Central memory CD8-positive, alpha-beta T cell (primary cell): ENCODE measurements around the gene SPNS2.
A peak's percentile ranks its signal among the peaks of the same experiment; 100 is the strongest.

Source experiments
- ATAC-seq: fragments of 150-1000 bp; cut with Tn5 transposase; replicated peaks from 2 replicates; pipeline ENCODE4 v1.10.0; 2022; ENCODE audit warnings: mild to moderate bottlenecking, moderate FRiP score, moderate number of reproducible peaks; ENCODE audit not compliant: poor library complexity, severe bottlenecking; ENCODE audit errors: extremely low read depth
- DNase-seq, 2 donors: peaks; one replicate each; pipeline ENCODE4 v3.0.0; 2021; ENCODE audit warnings: low spot score in 2 of 2
- H3K27ac Mint-ChIP-seq: one replicate; pipeline ENCODE4 v1.8.0; 2022; ENCODE audit warnings: low read depth, mild to moderate bottlenecking, moderate library complexity, mixed read lengths
- H3K27me3 Mint-ChIP-seq: one replicate; pipeline ENCODE4 v1.8.0; 2022; ENCODE audit warnings: mixed read lengths
- H3K36me3 Mint-ChIP-seq: one replicate; pipeline ENCODE4 v1.8.0; 2022; ENCODE audit warnings: mild to moderate bottlenecking, moderate library complexity, mixed read lengths; ENCODE audit not compliant: insufficient read depth
- H3K4me1 Mint-ChIP-seq: one replicate; pipeline ENCODE4 v1.8.0; 2022; ENCODE audit warnings: mixed read lengths
- H3K4me3 Mint-ChIP-seq: one replicate; pipeline ENCODE4 v1.8.0; 2022; ENCODE audit warnings: mild to moderate bottlenecking, moderate library complexity, mixed read lengths
- H3K9me3 Mint-ChIP-seq: one replicate; pipeline ENCODE4 v1.8.0; 2022; ENCODE audit warnings: mixed read lengths

The SPNS2 gene

GRCh38 chr17:4551141-4551540, 52.5 kb downstream of the SPNS2 start:
- Mint-ChIP-seq H3K36me3 (peaks cover 34% of the 10 kb centered on the region), H3K4me3 (no peak overlapping the region), H3K4me1 (peaks cover 26% of the 10 kb centered on the region), H3K9me3 (no peaks in the 10 kb centered on the region), H3K27ac (no peak overlapping the region), H3K27me3 (no peaks in the 10 kb centered on the region)
- ATAC-seq (no peak), DNase-seq (no peak)

- H3K36me3 Mint-ChIP-seq: peaks cover 36% of the 10 kb centered on the region
- H3K27ac Mint-ChIP-seq: no peak overlapping the region
- ATAC-seq: no peak
Observed at GRCh38 chr17:4551796-4552525, 53.3 kb downstream of the SPNS2 start.

GRCh38 chr17:4553669-4554068, 55.0 kb downstream of the SPNS2 start:
- Mint-ChIP-seq H3K27ac (no peak overlapping the region), H3K27me3 (no peaks in the 10 kb centered on the region), H3K36me3 (peaks cover 32% of the 10 kb centered on the region), H3K4me3 (peak overlapping the region; percentile 89), H3K9me3 (no peaks in the 10 kb centered on the region), H3K4me1 (peaks cover 27% of the 10 kb centered on the region)
- ATAC-seq: no peak
- no peak for DNase-seq

More at GRCh38 chr17:4551796-4552525, 53.3 kb downstream of the SPNS2 start:
- Mint-ChIP-seq H3K4me1 (peaks cover 27% of the 10 kb centered on the region), H3K27me3 (no peaks in the 10 kb centered on the region), H3K4me3 (no peak overlapping the region), H3K9me3 (no peaks in the 10 kb centered on the region)
- no peak for DNase-seq

GRCh38 chr17:4554441-4554996, 55.8 kb downstream of the SPNS2 start:
- ATAC-seq: no peak
- H3K9me3 Mint-ChIP-seq: no peaks in the 10 kb centered on the region

GRCh38 chr17:4554997-4555799, 56.5 kb downstream of the SPNS2 start, which contains the start of gene MYBBP1A:
Gene MYBBP1A, minus strand, starts transcription at chr17:4555384. Its CDS starts 60 bp downstream, at chr17:4555324.
- peaks cover 27% of the 10 kb centered on the region for H3K4me1 Mint-ChIP-seq
- H3K4me3 Mint-ChIP-seq: peak within 1 kb of the TSS; percentile 89
- DNase-seq: peak; percentile 89 to 92
- no peaks in the 10 kb centered on the region for H3K9me3 Mint-ChIP-seq
- H3K36me3 Mint-ChIP-seq: peaks cover 24% of the 10 kb centered on the region
- peak within 1 kb of the TSS; percentile 96 for H3K27ac Mint-ChIP-seq
- peak; percentile 95 for ATAC-seq
- H3K27me3 Mint-ChIP-seq: no peaks in the 10 kb centered on the region

More at GRCh38 chr17:4554441-4554996, 55.8 kb downstream of the SPNS2 start:
- Mint-ChIP-seq H3K4me1 (peaks cover 27% of the 10 kb centered on the region), H3K27ac (peak overlapping the region; percentile 96), H3K4me3 (peak overlapping the region; percentile 89), H3K27me3 (no peaks in the 10 kb centered on the region), H3K36me3 (peaks cover 30% of the 10 kb centered on the region)
- DNase-seq: no peak

- ATAC-seq (no peak), DNase-seq (no peak)
- Mint-ChIP-seq H3K27me3 (no peaks in the 10 kb centered on the region), H3K36me3 (peaks cover 16% of the 10 kb centered on the region), H3K4me1 (peaks cover 27% of the 10 kb centered on the region), H3K9me3 (no peaks in the 10 kb centered on the region), H3K4me3 (peak overlapping the region; percentile 89), H3K27ac (peak overlapping the region; percentile 96)
Observed at GRCh38 chr17:4555873-4556759, 57.4 kb downstream of the SPNS2 start.

GRCh38 chr17:4556996-4557395, 58.3 kb downstream of the SPNS2 start:
- Mint-ChIP-seq H3K9me3 (no peaks in the 10 kb centered on the region), H3K27me3 (no peaks in the 10 kb centered on the region), H3K36me3 (peaks cover 11% of the 10 kb centered on the region), H3K4me1 (peaks cover 30% of the 10 kb centered on the region), H3K4me3 (peak overlapping the region; percentile 89), H3K27ac (no peak overlapping the region)
- DNase-seq (no peak), ATAC-seq (no peak)

- no peak for ATAC-seq
- peaks cover 9% of the 10 kb centered on the region for H3K36me3 Mint-ChIP-seq
- H3K27ac Mint-ChIP-seq: no peak overlapping the region
- no peak for DNase-seq
- no peaks in the 10 kb centered on the region for H3K9me3 Mint-ChIP-seq
- H3K27me3 Mint-ChIP-seq: no peaks in the 10 kb centered on the region
- H3K4me3 Mint-ChIP-seq: no peak overlapping the region
- peaks cover 37% of the 10 kb centered on the region for H3K4me1 Mint-ChIP-seq
Observed at GRCh38 chr17:4557626-4558346, 59.1 kb downstream of the SPNS2 start.

GRCh38 chr17:4558347-4558971, 59.8 kb downstream of the SPNS2 start:
- Mint-ChIP-seq H3K4me1 (peaks cover 37% of the 10 kb centered on the region), H3K36me3 (peaks cover 9% of the 10 kb centered on the region), H3K27me3 (no peaks in the 10 kb centered on the region), H3K4me3 (no peak overlapping the region), H3K9me3 (no peaks in the 10 kb centered on the region), H3K27ac (no peak overlapping the region)
- ATAC-seq (no peak), DNase-seq (no peak)

- no peak overlapping the region for H3K4me3 Mint-ChIP-seq
- no peak overlapping the region for H3K27ac Mint-ChIP-seq
- no peaks in the 10 kb centered on the region for H3K9me3 Mint-ChIP-seq
- no peaks in the 10 kb centered on the region for H3K27me3 Mint-ChIP-seq
- ATAC-seq (no peak), DNase-seq (no peak)
- H3K36me3 Mint-ChIP-seq: peaks cover 8% of the 10 kb centered on the region
- peaks cover 30% of the 10 kb centered on the region for H3K4me1 Mint-ChIP-seq
Observed at GRCh38 chr17:4559139-4559791, 60.6 kb downstream of the SPNS2 start.

- DNase-seq (no peak), ATAC-seq (no peak)
- H3K36me3 Mint-ChIP-seq: peaks cover 6% of the 10 kb centered on the region
- H3K4me3 Mint-ChIP-seq: no peak overlapping the region
- H3K27ac Mint-ChIP-seq: no peak overlapping the region
- H3K9me3 Mint-ChIP-seq: no peaks in the 10 kb centered on the region
- H3K27me3 Mint-ChIP-seq: no peaks in the 10 kb centered on the region
- H3K4me1 Mint-ChIP-seq: peaks cover 23% of the 10 kb centered on the region
Observed at GRCh38 chr17:4559966-4560365, 61.3 kb downstream of the SPNS2 start.
